GM23248 (cell line): Measurements from ENCODE around the gene CP. TPM values are rescaled to one million over a fixed set of nuclear protein-coding genes. Genes with fewer than 3 reads are reported as not detected.

Experiments used
- DNase-seq: peaks from one replicate; pipeline ENCODE4 v3.0.0-alpha.2; 2015
- H2AFZ ChIP-seq: fragments of 200-600 bp; sonication (generic); 2 replicates; pipeline ENCODE4 v1.6.1; 2016; ENCODE audit warnings: antibody characterized with exemption
- H3F3A ChIP-seq: fragments of 200-600 bp; sonication (generic); 2 replicates; pipeline ENCODE4 v1.6.1; 2016; ENCODE audit warnings: mild to moderate bottlenecking, antibody characterized with exemption, mixed run types; ENCODE audit not compliant: insufficient read depth
- H3K27ac ChIP-seq: fragments of 200-600 bp; sonication (generic); 2 replicates; pipeline ENCODE4 v1.5.1; 2016; ENCODE audit warnings: mild to moderate bottlenecking
- H3K27me3 ChIP-seq: fragments of 200-600 bp; sonication (generic); replicated peaks from 2 replicates; pipeline ENCODE4 v1.6.1; 2016; ENCODE audit warnings: mild to moderate bottlenecking; ENCODE audit not compliant: insufficient read depth
- H3K36me3 ChIP-seq: fragments of 200-600 bp; sonication (generic); 2 replicates; pipeline ENCODE4 v1.6.1; 2016; ENCODE audit warnings: low read depth, mild to moderate bottlenecking
- H3K4me1 ChIP-seq: fragments of 200-600 bp; sonication (generic); 2 replicates; pipeline ENCODE4 v1.6.1; 2016; ENCODE audit warnings: mild to moderate bottlenecking; ENCODE audit not compliant: insufficient read depth
- H3K4me2 ChIP-seq: fragments of 200-600 bp; sonication (generic); one replicate; pipeline ENCODE4 v1.6.1; 2016; ENCODE audit warnings: mild to moderate bottlenecking; ENCODE audit not compliant: unreplicated experiment
- H3K4me3 ChIP-seq: fragments of 200-600 bp; sonication (generic); 2 replicates; pipeline ENCODE4 v1.5.1; 2016; ENCODE audit warnings: mild to moderate bottlenecking
- H3K79me2 ChIP-seq: fragments of 200-600 bp; sonication (generic); 2 replicates; pipeline ENCODE4 v1.6.1; 2016; ENCODE audit warnings: mild to moderate bottlenecking; ENCODE audit not compliant: insufficient read depth
- H3K9ac ChIP-seq: fragments of 200-600 bp; sonication (generic); 2 replicates; pipeline ENCODE4 v1.6.1; 2016; ENCODE audit warnings: mild to moderate bottlenecking
- H3K9me2 ChIP-seq: fragments of 200-600 bp; sonication (generic); 2 replicates; pipeline ENCODE4 v1.6.1; 2016; ENCODE audit warnings: mixed run types, mild to moderate bottlenecking, moderate library complexity; ENCODE audit not compliant: insufficient read depth
- H3K9me3 ChIP-seq: fragments of 200-600 bp; sonication (generic); one replicate; pipeline ENCODE4 v1.6.1; 2017; ENCODE audit warnings: low read depth
- H4K20me1 ChIP-seq: fragments of 200-600 bp; sonication (generic); 2 replicates; pipeline ENCODE4 v1.6.0; 2016; ENCODE audit not compliant: insufficient read depth
- EZH2 ChIP-seq: fragments of 200-600 bp; sonication (generic); IDR thresholded peaks from 2 replicates; pipeline ENCODE4 v1.6.1; 2018; ENCODE audit warnings: antibody characterized with exemption, mild to moderate bottlenecking; ENCODE audit not compliant: insufficient read depth, poor library complexity, severe bottlenecking
- EZH2phosphoT487 ChIP-seq: fragments of 200-600 bp; sonication (generic); IDR thresholded peaks from 2 replicates; pipeline ENCODE4 v1.6.1; 2018; ENCODE audit warnings: antibody characterized with exemption, moderate library complexity, mild to moderate bottlenecking, low read depth; ENCODE audit not compliant: insufficient read depth
- WGBS, 2 experiments: methylation state at CpG; one replicate each; pipeline ENCODE4 v1.1.6; 2015 to 2017; ENCODE audit warnings: low lambda C conversion rate in 2 of 2, low coverage in 1 of 2; ENCODE audit errors: missing lambda C conversion rate in 2 of 2; 5-methylcytosine and 5-hydroxymethylcytosine counted together
- in situ Hi-C: fragments of 300-500 bp; cut with MboI; formaldehyde crosslinking; loops from 2 replicates; pipeline ENCODE4 v1.15.0; 2020
- polyA plus RNA-seq: library from polyadenylated mRNA; unstranded; fragments of >200 nt; fragmentation: Nextera tagmentation; extraction: Ambion mirVana; gene quantifications from 2 replicates; pipeline ENCODE4 v1.2.1, GENCODE V29; 2016
- total RNA-seq: library from RNA; depleted of rRNA; stranded (reverse); fragments of >200 nt; shearing (Covaris generic); gene quantifications from 2 replicates; pipeline ENCODE4 v1.2.3, GENCODE V29; 2014

The CP gene
- total and polyA plus RNA-seq, 2 experiments from 2014 or later, result not detected

- no peak for TF ChIP-seq EZH2
- no peak for TF ChIP-seq EZH2phosphoT487
- Histone ChIP-seq H3K36me3 (peaks cover 24% of the 10 kb centered on the region), H2AFZ (no peak overlapping the region), H3K9me3 (no peaks in the 10 kb centered on the region), H4K20me1 (no peaks in the 10 kb centered on the region), H3K4me3 (no peak overlapping the region), H3K9ac (peak overlapping the region; percentile 51), H3K4me1 (peaks cover 19% of the 10 kb centered on the region), H3K9me2 (no peaks in the 10 kb centered on the region), H3K27ac (peak overlapping the region; percentile 57), H3F3A (no peaks in the 10 kb centered on the region), H3K79me2 (no peaks in the 10 kb centered on the region), H3K27me3 (no peaks in the 10 kb centered on the region), H3K4me2 (peak overlapping the region; percentile 21)
- WGBS, 2 experiments, result 87 to 100% methylated on average over 2 of the region's 2 CpGs
- in situ Hi-C loops, result no loop called here
- peak; percentile 48 for DNase-seq
Measured at GRCh38 chr3:149151843-149152242, 69.8 kb downstream of the CP start.

- Histone ChIP-seq H3K4me3 (no peak overlapping the region), H2AFZ (no peak overlapping the region), H3K79me2 (no peaks in the 10 kb centered on the region), H3K9me3 (no peaks in the 10 kb centered on the region), H3F3A (no peaks in the 10 kb centered on the region), H3K4me2 (no peak overlapping the region), H3K27me3 (no peaks in the 10 kb centered on the region), H3K27ac (no peak overlapping the region), H4K20me1 (no peaks in the 10 kb centered on the region), H3K9ac (no peak overlapping the region), H3K9me2 (no peaks in the 10 kb centered on the region), H3K4me1 (peaks cover 19% of the 10 kb centered on the region), H3K36me3 (peaks cover 21% of the 10 kb centered on the region)
- in situ Hi-C loops, result no loop called here
- 99 to 100% methylated on average over 6 of the region's 6 CpGs for WGBS, 2 experiments
- TF ChIP-seq EZH2phosphoT487 (no peak), EZH2 (no peak)
- DNase-seq, result no peak
Measured at GRCh38 chr3:149150436-149150835, 71.2 kb downstream of the CP start.

- no peak for DNase-seq
- in situ Hi-C loops, result no loop called here
- no peak overlapping the region for H3K27ac ChIP-seq
- WGBS, 2 experiments, result 95 to 96% methylated on average over 1 of the region's 1 CpG
- no peaks in the 10 kb centered on the region for H4K20me1 ChIP-seq
- no peaks in the 10 kb centered on the region for H3K27me3 ChIP-seq
- TF ChIP-seq EZH2phosphoT487, result no peak
- TF ChIP-seq EZH2, result no peak
- H3K4me3 ChIP-seq, result no peak overlapping the region
- no peak overlapping the region for H3K9ac ChIP-seq
- H3K9me2 ChIP-seq, result no peaks in the 10 kb centered on the region
- H3K9me3 ChIP-seq, result no peaks in the 10 kb centered on the region
- H3K36me3 ChIP-seq, result peaks cover 15% of the 10 kb centered on the region; the same call in 1 of the 2 replicates
- no peaks in the 10 kb centered on the region for H3F3A ChIP-seq
- no peak overlapping the region for H2AFZ ChIP-seq
- H3K4me1 ChIP-seq, result no peaks in the 10 kb centered on the region
- no peak overlapping the region for H3K4me2 ChIP-seq
- no peaks in the 10 kb centered on the region for H3K79me2 ChIP-seq
Measured at GRCh38 chr3:149145974-149146373, 75.7 kb downstream of the CP start.

GRCh38 chr3:149145356-149145755 lies 76.3 kb downstream of the CP start:
- in situ Hi-C loops, result no loop called here
- no peak overlapping the region for H3K9ac ChIP-seq
- no peaks in the 10 kb centered on the region for H3K4me1 ChIP-seq
- peaks cover 11% of the 10 kb centered on the region; the same call in 1 of the 2 replicates for H3K36me3 ChIP-seq
- no peaks in the 10 kb centered on the region for H3K9me3 ChIP-seq
- no peak overlapping the region for H3K4me2 ChIP-seq
- no peaks in the 10 kb centered on the region for H3K9me2 ChIP-seq
- WGBS, 2 experiments, result 29 to 44% methylated on average over 2 of the region's 2 CpGs
- no peaks in the 10 kb centered on the region for H3K79me2 ChIP-seq
- no peak overlapping the region for H2AFZ ChIP-seq
- DNase-seq, result no peak
- H3K4me3 ChIP-seq, result no peak overlapping the region
- H3K27me3 ChIP-seq, result no peaks in the 10 kb centered on the region
- no peak overlapping the region for H3K27ac ChIP-seq
- no peaks in the 10 kb centered on the region for H4K20me1 ChIP-seq
- TF ChIP-seq EZH2phosphoT487 (no peak), EZH2 (no peak)
- H3F3A ChIP-seq, result no peaks in the 10 kb centered on the region

GRCh38 chr3:149142682-149143081 lies 78.9 kb downstream of the CP start:
- Histone ChIP-seq H4K20me1 (no peaks in the 10 kb centered on the region), H3F3A (no peaks in the 10 kb centered on the region), H3K9me2 (no peaks in the 10 kb centered on the region), H3K4me3 (no peak overlapping the region), H3K4me1 (no peaks in the 10 kb centered on the region), H3K4me2 (no peak overlapping the region), H3K79me2 (peaks cover 13% of the 10 kb centered on the region; the same call in 1 of the 2 replicates), H3K36me3 (0 out of 2 replicates have a peak, but pooled peaks cover 3% of the 10 kb centered on the region), H3K27me3 (no peaks in the 10 kb centered on the region), H2AFZ (no peak overlapping the region), H3K9me3 (no peaks in the 10 kb centered on the region), H3K9ac (no peak overlapping the region), H3K27ac (no peak overlapping the region)
- no peak for DNase-seq
- in situ Hi-C loops, result no loop called here
- 68 to 79% methylated on average over 4 of the region's 4 CpGs for WGBS, 2 experiments
- no peak for TF ChIP-seq EZH2
- no peak for TF ChIP-seq EZH2phosphoT487
